ENCODE measurements around the gene KRTAP10-12. TPM values are rescaled to one million over a fixed set of nuclear protein-coding genes. Genes with fewer than 3 reads are reported as not detected.

Gene KRTAP10-12

GRCh38 chr21:44740742-44741141, 43.8 kb downstream of the KRTAP10-12 start:
- Histone ChIP-seq H4K8ac (ENCODE audit: low read depth, low read length) (no peak overlapping the region), H3K9me3 (replicated peaks in 1 of 2; ENCODE audit: control insufficient read depth in 2 of 2, insufficient read depth in 1 of 2, low read depth in 1 of 2, low read length in 2 of 2) (peaks cover 0 to 34% of the 10 kb centered on the region in 2 donors), H2BK12ac (ENCODE audit: low read length) (no peak overlapping the region), H2BK120ac (ENCODE audit: low read depth, low read length) (no peak overlapping the region), H3K14ac (ENCODE audit: low read length) (no peak overlapping the region), H3K27ac (replicated peaks; ENCODE audit: low read length) (no peak overlapping the region), H2BK15ac (ENCODE audit: low read length) (no peak overlapping the region), H4K91ac (ENCODE audit: low read depth, low read length, poor library complexity) (no peak overlapping the region), H3K4me2 (ENCODE audit: insufficient read depth, low read length, poor library complexity, severe bottlenecking) (no peak overlapping the region), H3K4ac (ENCODE audit: low read length) (no peak overlapping the region), H2AK5ac (ENCODE audit: low read depth, low read length) (no peak overlapping the region), H3K4me1 (ENCODE audit: control insufficient read depth in 2 of 2, insufficient read depth in 1 of 2, low read depth in 1 of 2, low read length in 2 of 2) (peaks cover 0 to 3% of the 10 kb centered on the region in 2 donors), H3K4me3 (ENCODE audit: low read length in 2 of 2) (no peak overlapping the region), H3K79me1 (ENCODE audit: low read depth, low read length) (no peaks in the 10 kb centered on the region), H3K9ac (ENCODE audit: low read depth, low read length, poor library complexity) (no peak overlapping the region), H3K27me3 (ENCODE audit: control insufficient read depth in 3 of 3, insufficient read depth in 3 of 3, low read depth in 1 of 3, low read length in 3 of 3) (peaks cover 0 to 36% (median 0%) of the 10 kb centered on the region in 3 experiments), H3K23ac (ENCODE audit: low read depth, low read length, poor library complexity) (no peak overlapping the region), H3K36me3 (replicated peaks in 1 of 2; ENCODE audit: control insufficient read depth in 2 of 2, insufficient read depth in 2 of 2, low read length in 2 of 2) (no peaks in the 10 kb centered on the region), H2AFZ (ENCODE audit: low read length) (no peak overlapping the region), H2BK5ac (ENCODE audit: low read length) (no peak overlapping the region), H3K18ac (ENCODE audit: low read length) (no peak overlapping the region)
- WGBS, 2 donors (ENCODE audit: extremely low coverage in 2 of 2, insufficient read length in 2 of 2, insufficient replicate concordance in 1 of 2) = no CpG with 5 or more reads among the region's 7 CpGs
- no peak for DNase-seq (ENCODE audit: low spot score)

- WGBS, 2 donors (ENCODE audit: extremely low coverage in 2 of 2, insufficient read length in 2 of 2, insufficient replicate concordance in 1 of 2) = no CpG with 5 or more reads among the region's 3 CpGs
- Histone ChIP-seq H2BK12ac (ENCODE audit: low read length) (no peak overlapping the region), H3K9me3 (replicated peaks in 1 of 2; ENCODE audit: control insufficient read depth in 2 of 2, insufficient read depth in 1 of 2, low read depth in 1 of 2, low read length in 2 of 2) (peaks cover 0 to 24% of the 10 kb centered on the region in 2 donors), H2AK5ac (ENCODE audit: low read depth, low read length) (no peak overlapping the region), H3K4me2 (ENCODE audit: insufficient read depth, low read length, poor library complexity, severe bottlenecking) (no peak overlapping the region), H3K4me1 (ENCODE audit: control insufficient read depth in 2 of 2, insufficient read depth in 1 of 2, low read depth in 1 of 2, low read length in 2 of 2) (peaks cover 0 to 3% of the 10 kb centered on the region in 2 donors), H3K4ac (ENCODE audit: low read length) (no peak overlapping the region), H4K91ac (ENCODE audit: low read depth, low read length, poor library complexity) (no peak overlapping the region), H2BK15ac (ENCODE audit: low read length) (no peak overlapping the region), H2AFZ (ENCODE audit: low read length) (no peak overlapping the region), H3K9ac (ENCODE audit: low read depth, low read length, poor library complexity) (no peak overlapping the region), H3K23ac (ENCODE audit: low read depth, low read length, poor library complexity) (no peak overlapping the region), H3K36me3 (replicated peaks in 1 of 2; ENCODE audit: control insufficient read depth in 2 of 2, insufficient read depth in 2 of 2, low read length in 2 of 2) (no peaks in the 10 kb centered on the region), H3K18ac (ENCODE audit: low read length) (no peak overlapping the region), H3K14ac (ENCODE audit: low read length) (no peak overlapping the region), H4K8ac (ENCODE audit: low read depth, low read length) (no peak overlapping the region), H3K79me1 (ENCODE audit: low read depth, low read length) (no peaks in the 10 kb centered on the region), H2BK120ac (ENCODE audit: low read depth, low read length) (no peak overlapping the region), H3K4me3 (ENCODE audit: low read length in 2 of 2) (no peak overlapping the region), H3K27me3 (ENCODE audit: control insufficient read depth in 3 of 3, insufficient read depth in 3 of 3, low read depth in 1 of 3, low read length in 3 of 3) (peaks cover 0 to 36% (median 0%) of the 10 kb centered on the region in 3 experiments), H2BK5ac (ENCODE audit: low read length) (no peak overlapping the region), H3K27ac (replicated peaks; ENCODE audit: low read length) (no peak overlapping the region)
- no peak for DNase-seq (ENCODE audit: low spot score)
These were observed 44.9 kb downstream of the KRTAP10-12 start for GRCh38 chr21:44741921-44742320.

- Histone ChIP-seq H2AK5ac (ENCODE audit: low read depth, low read length) (no peak overlapping the region), H4K8ac (ENCODE audit: low read depth, low read length) (no peak overlapping the region), H3K27ac (replicated peaks; ENCODE audit: low read length) (no peak overlapping the region), H2BK15ac (ENCODE audit: low read length) (no peak overlapping the region), H3K36me3 (replicated peaks in 1 of 2; ENCODE audit: control insufficient read depth in 2 of 2, insufficient read depth in 2 of 2, low read length in 2 of 2) (no peaks in the 10 kb centered on the region), H3K79me1 (ENCODE audit: low read depth, low read length) (no peaks in the 10 kb centered on the region), H2AFZ (ENCODE audit: low read length) (no peak overlapping the region), H3K4ac (ENCODE audit: low read length) (no peak overlapping the region), H3K27me3 (ENCODE audit: control insufficient read depth in 3 of 3, insufficient read depth in 3 of 3, low read depth in 1 of 3, low read length in 3 of 3) (peaks cover 0 to 36% (median 0%) of the 10 kb centered on the region in 3 experiments), H3K4me3 (ENCODE audit: low read length in 2 of 2) (no peak overlapping the region), H3K9me3 (replicated peaks in 1 of 2; ENCODE audit: control insufficient read depth in 2 of 2, insufficient read depth in 1 of 2, low read depth in 1 of 2, low read length in 2 of 2) (peaks cover 0 to 20% of the 10 kb centered on the region in 2 donors), H3K18ac (ENCODE audit: low read length) (no peak overlapping the region), H3K4me1 (ENCODE audit: control insufficient read depth in 2 of 2, insufficient read depth in 1 of 2, low read depth in 1 of 2, low read length in 2 of 2) (peaks cover 0 to 3% of the 10 kb centered on the region in 2 donors), H2BK120ac (ENCODE audit: low read depth, low read length) (no peak overlapping the region), H2BK12ac (ENCODE audit: low read length) (no peak overlapping the region), H3K14ac (ENCODE audit: low read length) (no peak overlapping the region), H3K23ac (ENCODE audit: low read depth, low read length, poor library complexity) (no peak overlapping the region), H3K9ac (ENCODE audit: low read depth, low read length, poor library complexity) (no peak overlapping the region), H2BK5ac (ENCODE audit: low read length) (no peak overlapping the region), H4K91ac (ENCODE audit: low read depth, low read length, poor library complexity) (no peak overlapping the region), H3K4me2 (ENCODE audit: insufficient read depth, low read length, poor library complexity, severe bottlenecking) (no peak overlapping the region)
- no peak for DNase-seq (ENCODE audit: low spot score)
- no CpG with 5 or more reads among the region's 1 CpG for WGBS, 2 donors (ENCODE audit: extremely low coverage in 2 of 2, insufficient read length in 2 of 2, insufficient replicate concordance in 1 of 2)
These were observed 45.6 kb downstream of the KRTAP10-12 start for GRCh38 chr21:44742418-44743153.

Small RNA genes lying within 50 kb of the gene (small RNA-seq; reads per million reads assigned to genes)
- gene KRTAP12-6P (ENCODE audit: insufficient read depth) = not detected

Measured in neuronal stem cell (in vitro differentiated cells).